PC-9 (cell line): ENCODE results near the gene CMPK2. TPM values are rescaled to one million over a fixed set of nuclear protein-coding genes. Genes with fewer than 3 reads are reported as not detected.

ENCODE experiments used
- BruUV-seq: library from RNA; stranded (reverse); fragments of 400-500 nt; replicated peaks from 2 replicates; lab custom pipeline; 2021; lab: Mats Ljungman, UMichigan
- CTCF ChIA-PET: fragments of 300-600 bp; sonication (Branson Sonifier 250); formaldehyde crosslinking; loops from one replicate; lab custom pipeline; 2022; ENCODE audit warnings: antibody characterized with exemption; lab: Charles Lee
- POLR2A ChIA-PET: fragments of 300-600 bp; sonication (Branson Sonifier 250); formaldehyde crosslinking; loops from one replicate; lab custom pipeline; 2022; ENCODE audit warnings: antibody characterized with exemption; ENCODE audit not compliant: unreplicated experiment; lab: Charles Lee
- DNase-seq, 2 experiments: peaks; one replicate each; pipeline versions ENCODE4 v3.0.0 to v3.0.0-alpha.2; 2015 to 2022; ENCODE audit warnings: mixed read lengths in 1 of 2
- H2AFZ ChIP-seq: fragments of 200-600 bp; sonication (generic); 2 replicates; pipeline ENCODE4 v1.8.1; 2017; ENCODE audit warnings: antibody characterized with exemption
- H3F3A ChIP-seq: fragments of 200-600 bp; sonication (generic); 2 replicates; pipeline ENCODE4 v1.8.1; 2017; ENCODE audit warnings: antibody characterized with exemption, mild to moderate bottlenecking, low read depth; ENCODE audit not compliant: insufficient read depth
- H3K27ac ChIP-seq: fragments of 200-600 bp; sonication (generic); 2 replicates; pipeline ENCODE4 v1.6.1; 2016; ENCODE audit warnings: mixed run types
- H3K27me3 ChIP-seq: fragments of 200-600 bp; sonication (generic); 2 replicates; pipeline ENCODE4 v1.6.1; 2016; ENCODE audit warnings: low read depth, mixed run types; ENCODE audit not compliant: insufficient read depth
- H3K36me3 ChIP-seq: fragments of 200-600 bp; sonication (generic); 2 replicates; pipeline ENCODE4 v1.6.1; 2016; ENCODE audit warnings: low read depth, mixed run types
- H3K4me1 ChIP-seq: fragments of 200-600 bp; sonication (generic); replicated peaks from 2 replicates; pipeline ENCODE4 v1.6.1; 2016; ENCODE audit warnings: mixed run types; ENCODE audit not compliant: insufficient read depth
- H3K4me2 ChIP-seq: fragments of 200-600 bp; sonication (generic); 2 replicates; pipeline ENCODE4 v1.6.1; 2017; ENCODE audit warnings: mixed run types
- H3K4me3 ChIP-seq: fragments of 200-600 bp; sonication (generic); 2 replicates; pipeline ENCODE4 v1.6.1; 2016; ENCODE audit warnings: mixed run types
- H3K79me2 ChIP-seq: fragments of 200-600 bp; sonication (generic); 2 replicates; pipeline ENCODE4 v1.6.1; 2017; ENCODE audit warnings: low read depth, mixed run types
- H3K9me2 ChIP-seq: fragments of 200-600 bp; sonication (generic); 2 replicates; pipeline ENCODE4 v1.8.1; 2017; ENCODE audit warnings: mild to moderate bottlenecking; ENCODE audit not compliant: insufficient read depth
- H3K9me3 ChIP-seq: fragments of 200-600 bp; sonication (generic); 2 replicates; pipeline ENCODE4 v1.8.1; 2016; ENCODE audit warnings: low read depth; ENCODE audit not compliant: insufficient read depth
- H4K20me1 ChIP-seq: fragments of 200-600 bp; sonication (generic); 2 replicates; pipeline ENCODE4 v1.8.1; 2017; ENCODE audit not compliant: insufficient read depth
- CTCF ChIP-seq: fragments of 200-600 bp; sonication (generic); conservative IDR thresholded peaks from 2 replicates; pipeline ENCODE4 v1.6.1; 2017; ENCODE audit warnings: mixed run types, antibody characterized with exemption, mild to moderate bottlenecking, moderate library complexity
- EZH2 ChIP-seq: fragments of 200-600 bp; sonication (generic); IDR thresholded peaks from 2 replicates; pipeline ENCODE4 v1.8.0; 2017; ENCODE audit warnings: antibody characterized with exemption, low read depth
- intact Hi-C: fragments of 100-400 bp; cut with micrococcal nuclease; formaldehyde crosslinking; loops from one replicate; pipeline ENCODE4 v1.10.0; 2022; ENCODE audit not compliant: unreplicated experiment
- total RNA-seq: library from RNA; stranded (reverse); gene quantifications from 2 replicates; pipeline ENCODE4 v1.2.3, GENCODE V29; 2021

The CMPK2 gene
- total RNA-seq, 1 experiment from 2014 or later, result not detected

GRCh38 chr2:6819668-6820067 is 46.0 kb downstream of the CMPK2 start:
- ChIA-PET POLR2A (no interaction called here), CTCF (no interaction called here)
- no peaks in the 10 kb centered on the region for H3K36me3 ChIP-seq
- TF ChIP-seq EZH2 (no peak), CTCF (no peak)
- no peak for DNase-seq
- H3F3A ChIP-seq, result no peaks in the 10 kb centered on the region
- no peaks in the 10 kb centered on the region for H3K9me2 ChIP-seq
- H3K4me2 ChIP-seq, result no peak overlapping the region
- peaks cover 31% of the 10 kb centered on the region; the same call in 1 of the 2 replicates for H3K27me3 ChIP-seq
- no peak overlapping the region for H3K27ac ChIP-seq
- no peaks in the 10 kb centered on the region for H3K4me1 ChIP-seq
- H3K4me3 ChIP-seq, result no peak overlapping the region
- intact Hi-C loops, result no loop called here
- no peaks in the 10 kb centered on the region for H3K9me3 ChIP-seq
- no peaks in the 10 kb centered on the region for H3K79me2 ChIP-seq
- BruUV-seq, result no TSS peak
- no peak overlapping the region for H2AFZ ChIP-seq
- H4K20me1 ChIP-seq, result no peaks in the 10 kb centered on the region

GRCh38 chr2:6818012-6818411 is 47.7 kb downstream of the CMPK2 start:
- no peak for TF ChIP-seq CTCF
- no peak for TF ChIP-seq EZH2
- no peak overlapping the region for H3K4me3 ChIP-seq
- no peak overlapping the region for H3K4me2 ChIP-seq
- H3K27me3 ChIP-seq, result peaks cover 45% of the 10 kb centered on the region
- ChIA-PET CTCF (no interaction called here), POLR2A (no interaction called here)
- no peaks in the 10 kb centered on the region for H3K4me1 ChIP-seq
- no peaks in the 10 kb centered on the region for H3K9me2 ChIP-seq
- H3K27ac ChIP-seq, result no peak overlapping the region
- no peak overlapping the region for H2AFZ ChIP-seq
- no peak for DNase-seq
- H3K79me2 ChIP-seq, result no peaks in the 10 kb centered on the region
- intact Hi-C loops, result no loop called here
- H4K20me1 ChIP-seq, result no peaks in the 10 kb centered on the region
- H3F3A ChIP-seq, result no peaks in the 10 kb centered on the region
- H3K36me3 ChIP-seq, result no peaks in the 10 kb centered on the region
- H3K9me3 ChIP-seq, result no peaks in the 10 kb centered on the region
- BruUV-seq, result no TSS peak

- intact Hi-C loops, result no loop called here
- Histone ChIP-seq H3K9me3 (no peaks in the 10 kb centered on the region), H3K4me2 (no peak overlapping the region), H3F3A (no peaks in the 10 kb centered on the region), H4K20me1 (no peaks in the 10 kb centered on the region), H3K27ac (no peak overlapping the region), H3K4me1 (no peaks in the 10 kb centered on the region), H3K27me3 (peaks cover 63% of the 10 kb centered on the region), H3K36me3 (no peaks in the 10 kb centered on the region), H3K79me2 (no peaks in the 10 kb centered on the region), H3K9me2 (no peaks in the 10 kb centered on the region), H3K4me3 (no peak overlapping the region), H2AFZ (peak overlapping the region; percentile 6; the same call in 1 of the 2 replicates)
- TF ChIP-seq EZH2, result no peak
- TF ChIP-seq CTCF, result no peak
- POLR2A ChIA-PET, result no interaction called here
- BruUV-seq, result no TSS peak
- CTCF ChIA-PET, result no interaction called here
- no peak for DNase-seq
These were observed 50.8 kb downstream of the CMPK2 start for GRCh38 chr2:6814869-6815268.
